HG02870 (cell line): Measurements from ENCODE around the gene SLC38A10.

Source experiments
- ATAC-seq: cut with Tn5 transposase; IDR thresholded peaks from one replicate; pipeline ENCODE4 v1.9.1; 2021; ENCODE audit warnings: mild to moderate bottlenecking, moderate library complexity; ENCODE audit not compliant: unreplicated experiment

SLC38A10 gene

GRCh38 chr17:81279278-81280275 lies 15.5 kb downstream of the SLC38A10 start:
- no peak for ATAC-seq

GRCh38 chr17:81278831-81279230 lies 16.3 kb downstream of the SLC38A10 start:
- ATAC-seq: no peak

GRCh38 chr17:81277946-81278693 lies 17.0 kb downstream of the SLC38A10 start:
- ATAC-seq: no peak

GRCh38 chr17:81277421-81277820 lies 17.7 kb downstream of the SLC38A10 start:
- no peak for ATAC-seq

- no peak for ATAC-seq
These were observed 18.3 kb downstream of the SLC38A10 start for GRCh38 chr17:81276781-81277180.

GRCh38 chr17:81274471-81274855 lies 20.6 kb downstream of the SLC38A10 start:
- no peak for ATAC-seq

GRCh38 chr17:81273698-81274470 lies 21.2 kb downstream of the SLC38A10 start:
- no peak for ATAC-seq

GRCh38 chr17:81272616-81273015 lies 22.5 kb downstream of the SLC38A10 start:
- ATAC-seq: no peak

- ATAC-seq: no peak
These were observed 23.9 kb downstream of the SLC38A10 start for GRCh38 chr17:81271226-81271625.

GRCh38 chr17:81270279-81270678 lies 24.8 kb downstream of the SLC38A10 start:
- ATAC-seq: no peak

- no peak for ATAC-seq
These were observed 27.6 kb downstream of the SLC38A10 start for GRCh38 chr17:81267390-81268067.

- ATAC-seq: no peak
These were observed 29.5 kb downstream of the SLC38A10 start for GRCh38 chr17:81265576-81265975.

GRCh38 chr17:81264640-81265039 lies 30.5 kb downstream of the SLC38A10 start:
- no peak for ATAC-seq

- ATAC-seq: no peak
These were observed 31.5 kb downstream of the SLC38A10 start for GRCh38 chr17:81263371-81264181.

GRCh38 chr17:81261582-81262336 lies 33.3 kb downstream of the SLC38A10 start:
- no peak for ATAC-seq

- no peak for ATAC-seq
These were observed 34.0 kb downstream of the SLC38A10 start for GRCh38 chr17:81261096-81261495.

GRCh38 chr17:81260641-81261040 lies 34.5 kb downstream of the SLC38A10 start:
- ATAC-seq: no peak

- ATAC-seq: no peak
These were observed 34.9 kb downstream of the SLC38A10 start for GRCh38 chr17:81260171-81260570.

- no peak for ATAC-seq
These were observed 36.0 kb downstream of the SLC38A10 start for GRCh38 chr17:81259058-81259605.
